Measurements from ENCODE around the gene CPA5.

The CPA5 gene

GRCh38 chr7:130384371-130384801 lies 39.8 kb downstream of the CPA5 start:
- H3K4me3 ChIP-seq (replicated peaks in 1 of 2; ENCODE audit: low read depth in 2 of 2, low read length in 2 of 2), result no peak overlapping the region
- DNase-seq (ENCODE audit: low read depth in 2 of 2), result no peak
- TF ChIP-seq CTCF (IDR thresholded peaks at IDR 0.05; ENCODE audit: low read depth, low read length), result no peak

GRCh38 chr7:130384841-130385599 lies 40.4 kb downstream of the CPA5 start:
- H3K4me3 ChIP-seq (replicated peaks in 1 of 2; ENCODE audit: low read depth in 2 of 2, low read length in 2 of 2), result no peak overlapping the region
- TF ChIP-seq CTCF (IDR thresholded peaks at IDR 0.05; ENCODE audit: low read depth, low read length), result no peak
- no peak for DNase-seq (ENCODE audit: low read depth in 2 of 2)

- no peak for DNase-seq (ENCODE audit: low read depth in 2 of 2)
- TF ChIP-seq CTCF (IDR thresholded peaks at IDR 0.05; ENCODE audit: low read depth, low read length), result no peak
- H3K4me3 ChIP-seq (replicated peaks in 1 of 2; ENCODE audit: low read depth in 2 of 2, low read length in 2 of 2), result no peak overlapping the region
Observed at GRCh38 chr7:130385600-130386066, 41.0 kb downstream of the CPA5 start.

GRCh38 chr7:130386876-130387275 lies 42.3 kb downstream of the CPA5 start:
- TF ChIP-seq CTCF (IDR thresholded peaks at IDR 0.05; ENCODE audit: low read depth, low read length), result no peak
- no peak for DNase-seq (ENCODE audit: low read depth in 2 of 2)
- no peak overlapping the region for H3K4me3 ChIP-seq (replicated peaks in 1 of 2; ENCODE audit: low read depth in 2 of 2, low read length in 2 of 2)

GRCh38 chr7:130387306-130387627 lies 42.7 kb downstream of the CPA5 start:
- DNase-seq (ENCODE audit: low read depth in 2 of 2), result no peak
- no peak for TF ChIP-seq CTCF (IDR thresholded peaks at IDR 0.05; ENCODE audit: low read depth, low read length)
- no peak overlapping the region for H3K4me3 ChIP-seq (replicated peaks in 1 of 2; ENCODE audit: low read depth in 2 of 2, low read length in 2 of 2)

- no peak for TF ChIP-seq CTCF (IDR thresholded peaks at IDR 0.05; ENCODE audit: low read depth, low read length)
- no peak overlapping the region for H3K4me3 ChIP-seq (replicated peaks in 1 of 2; ENCODE audit: low read depth in 2 of 2, low read length in 2 of 2)
- peak in 1 of 2 donors; percentile 52 for DNase-seq (ENCODE audit: low read depth in 2 of 2)
Observed at GRCh38 chr7:130387628-130388403, 43.2 kb downstream of the CPA5 start.

Measured in cardiac fibroblast (primary cell).